Skeletal muscle satellite cell (primary cell): ENCODE data around the gene SPTBN2.

Experiments
- H3K27me3 ChIP-seq: 2 replicates; pipeline ENCODE4 v1.7.0; 2013; ENCODE audit warnings: low read length; ENCODE audit not compliant: control insufficient read depth, insufficient read depth
- H3K36me3 ChIP-seq: 2 replicates; pipeline ENCODE4 v1.7.0; 2013; ENCODE audit warnings: mild to moderate bottlenecking, control low read depth, low read length; ENCODE audit not compliant: insufficient read depth
- H3K4me1 ChIP-seq: 2 replicates; pipeline ENCODE4 v1.7.0; 2013; ENCODE audit warnings: low read length; ENCODE audit not compliant: control insufficient read depth, insufficient read depth
- H3K4me2 ChIP-seq: 2 replicates; pipeline ENCODE4 v1.7.0; 2013; ENCODE audit warnings: mild to moderate bottlenecking, low read length
- H3K4me3 ChIP-seq: 2 replicates; pipeline ENCODE4 v1.7.0; 2013; ENCODE audit warnings: low read length
- H3K9ac ChIP-seq: 2 replicates; pipeline ENCODE4 v1.7.0; 2013; ENCODE audit warnings: mild to moderate bottlenecking, low read depth, low read length, moderate library complexity
- H3K9me3 ChIP-seq: replicated peaks from 2 replicates; pipeline ENCODE4 v1.7.0; 2013; ENCODE audit warnings: mild to moderate bottlenecking, control low read depth, low read length

Gene SPTBN2

GRCh38 chr11:66722745-66723651, 6.0 kb downstream of the SPTBN2 start:
- Histone ChIP-seq H3K4me1 (peaks cover 23% of the 10 kb centered on the region), H3K4me3 (no peak overlapping the region), H3K9ac (no peak overlapping the region), H3K9me3 (no peaks in the 10 kb centered on the region), H3K27me3 (peaks cover 36% of the 10 kb centered on the region), H3K4me2 (no peak overlapping the region), H3K36me3 (no peaks in the 10 kb centered on the region)

GRCh38 chr11:66721939-66722338, 7.1 kb downstream of the SPTBN2 start:
- no peaks in the 10 kb centered on the region for H3K9me3 ChIP-seq
- no peak overlapping the region for H3K4me2 ChIP-seq

GRCh38 chr11:66720899-66721470, 8.0 kb downstream of the SPTBN2 start:
- H3K9me3 ChIP-seq = no peaks in the 10 kb centered on the region
- peaks cover 16% of the 10 kb centered on the region for H3K4me1 ChIP-seq
- H3K9ac ChIP-seq = no peak overlapping the region
- no peak overlapping the region for H3K4me2 ChIP-seq
- no peak overlapping the region for H3K4me3 ChIP-seq
- peaks cover 24% of the 10 kb centered on the region for H3K27me3 ChIP-seq
- H3K36me3 ChIP-seq = no peaks in the 10 kb centered on the region

More at GRCh38 chr11:66721939-66722338, 7.1 kb downstream of the SPTBN2 start:
- Histone ChIP-seq H3K9ac (no peak overlapping the region), H3K4me1 (peaks cover 16% of the 10 kb centered on the region), H3K4me3 (no peak overlapping the region), H3K36me3 (no peaks in the 10 kb centered on the region), H3K27me3 (peaks cover 29% of the 10 kb centered on the region)

- no peaks in the 10 kb centered on the region for H3K9me3 ChIP-seq
- H3K4me3 ChIP-seq = no peak overlapping the region
- H3K4me2 ChIP-seq = peak overlapping the region; percentile 17
- peaks cover 20% of the 10 kb centered on the region for H3K27me3 ChIP-seq
- peaks cover 16% of the 10 kb centered on the region for H3K4me1 ChIP-seq
- no peaks in the 10 kb centered on the region for H3K36me3 ChIP-seq
- no peak overlapping the region for H3K9ac ChIP-seq
Observed at GRCh38 chr11:66720223-66720898, 8.7 kb downstream of the SPTBN2 start.

GRCh38 chr11:66719111-66719872, 9.7 kb downstream of the SPTBN2 start:
- peaks cover 22% of the 10 kb centered on the region for H3K27me3 ChIP-seq
- no peak overlapping the region for H3K4me2 ChIP-seq
- H3K9me3 ChIP-seq = no peaks in the 10 kb centered on the region
- H3K4me1 ChIP-seq = peaks cover 16% of the 10 kb centered on the region
- no peak overlapping the region for H3K4me3 ChIP-seq
- no peak overlapping the region for H3K9ac ChIP-seq
- H3K36me3 ChIP-seq = no peaks in the 10 kb centered on the region

DNA sequence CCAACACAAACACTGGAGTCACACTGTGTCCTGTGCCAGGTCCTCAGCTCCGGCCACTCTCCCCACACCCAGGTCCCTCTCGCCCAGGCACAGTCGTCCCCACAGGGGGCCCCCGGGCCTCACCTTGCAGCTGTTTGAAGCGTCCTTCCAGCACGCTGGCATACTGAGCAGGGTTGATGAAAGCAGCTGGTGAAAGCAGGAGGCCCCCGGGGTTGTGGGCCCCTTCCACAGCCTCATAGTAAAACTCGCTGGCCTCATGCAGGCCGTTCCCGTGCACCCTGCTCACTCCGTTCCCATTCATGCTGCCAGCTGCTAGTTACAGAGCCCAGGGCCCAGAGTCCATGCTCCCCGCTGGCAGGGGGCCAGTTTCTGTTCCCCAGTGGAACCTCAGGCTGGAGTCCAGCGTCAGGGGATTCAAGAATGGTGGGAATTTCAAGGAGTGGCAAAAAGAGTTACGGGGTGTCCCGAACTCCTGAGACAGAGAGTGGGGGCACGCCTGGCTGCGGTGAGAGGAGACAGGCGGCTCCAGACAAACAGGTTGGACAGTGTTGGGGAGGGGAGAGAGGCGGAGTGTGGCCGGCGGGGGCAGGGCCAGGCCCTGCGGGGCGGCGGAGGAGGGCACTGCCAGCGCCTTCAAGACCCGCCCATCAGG, 10.6 kb downstream of the SPTBN2 start:
- Histone ChIP-seq H3K4me3 (no peak overlapping the region), H3K4me2 (no peak overlapping the region), H3K27me3 (peaks cover 30% of the 10 kb centered on the region), H3K36me3 (no peaks in the 10 kb centered on the region), H3K4me1 (peaks cover 16% of the 10 kb centered on the region), H3K9me3 (no peaks in the 10 kb centered on the region), H3K9ac (no peak overlapping the region)

DNA sequence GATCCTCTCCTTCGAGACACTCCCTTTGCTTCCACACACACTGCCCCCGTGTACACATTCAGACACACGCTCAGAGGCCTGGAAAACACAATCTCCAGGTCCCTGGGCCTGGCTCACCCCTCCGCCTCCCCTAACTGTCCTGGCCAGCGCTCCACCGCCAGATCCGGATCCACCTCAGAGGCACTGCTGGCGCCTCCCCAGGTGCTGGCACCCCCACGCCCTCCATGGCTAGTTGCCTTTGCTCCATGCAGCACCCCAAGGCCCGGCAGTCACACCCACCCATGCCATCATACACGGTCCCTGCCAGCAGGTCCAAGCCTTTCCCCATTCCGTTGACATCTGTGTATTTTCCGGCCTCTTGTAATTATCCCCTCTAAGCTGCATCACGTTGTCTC, 11.1 kb downstream of the SPTBN2 start:
- Histone ChIP-seq H3K27me3 (peaks cover 31% of the 10 kb centered on the region), H3K4me1 (peaks cover 16% of the 10 kb centered on the region), H3K4me2 (no peak overlapping the region), H3K4me3 (no peak overlapping the region), H3K9ac (no peak overlapping the region), H3K9me3 (no peaks in the 10 kb centered on the region), H3K36me3 (no peaks in the 10 kb centered on the region)

DNA sequence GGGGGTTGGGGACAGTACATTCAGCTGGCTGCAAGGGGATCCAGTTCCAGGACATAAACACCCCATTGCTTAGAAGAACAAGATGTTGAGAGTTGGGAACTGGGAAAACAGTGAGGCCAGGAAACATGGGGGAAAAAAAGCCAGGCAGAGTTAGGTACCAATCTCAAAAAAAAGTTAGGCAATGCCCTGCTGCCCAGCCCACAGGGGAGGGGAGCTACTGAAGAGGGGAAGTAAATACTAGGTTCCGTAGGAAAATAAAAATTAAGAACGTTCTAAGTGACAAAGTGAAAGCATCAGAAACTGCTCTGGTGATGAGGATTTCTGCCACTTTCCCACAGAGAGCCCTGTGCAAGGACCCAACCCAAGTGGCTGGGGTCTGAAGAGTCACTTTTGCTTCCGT, 12.0 kb downstream of the SPTBN2 start:
- Histone ChIP-seq H3K4me3 (no peak overlapping the region), H3K9me3 (no peaks in the 10 kb centered on the region), H3K36me3 (no peaks in the 10 kb centered on the region), H3K4me1 (peaks cover 16% of the 10 kb centered on the region), H3K9ac (no peak overlapping the region), H3K27me3 (peaks cover 31% of the 10 kb centered on the region), H3K4me2 (no peak overlapping the region)

- Histone ChIP-seq H3K9me3 (no peaks in the 10 kb centered on the region), H3K4me2 (no peak overlapping the region), H3K4me3 (no peak overlapping the region), H3K9ac (no peak overlapping the region), H3K4me1 (peaks cover 15% of the 10 kb centered on the region), H3K27me3 (peaks cover 35% of the 10 kb centered on the region), H3K36me3 (no peaks in the 10 kb centered on the region)
Observed at GRCh38 chr11:66715346-66716085, 13.5 kb downstream of the SPTBN2 start.

GRCh38 chr11:66713746-66714480, 15.1 kb downstream of the SPTBN2 start:
- H3K9ac ChIP-seq = no peak overlapping the region
- H3K4me2 ChIP-seq = no peak overlapping the region
- H3K4me1 ChIP-seq = peaks cover 6% of the 10 kb centered on the region
- no peaks in the 10 kb centered on the region for H3K36me3 ChIP-seq
- no peak overlapping the region for H3K4me3 ChIP-seq
- H3K27me3 ChIP-seq = peaks cover 33% of the 10 kb centered on the region
- H3K9me3 ChIP-seq = no peaks in the 10 kb centered on the region
